HFFc6 (cell line): ENCODE results near the gene PDZD2. TPM values are rescaled to one million over a fixed set of nuclear protein-coding genes. Genes with fewer than 3 reads are reported as not detected.
A peak's percentile ranks its signal among the peaks of the same experiment; 100 is the strongest.

Source experiments
- DNase-seq: peaks from one replicate; pipeline ENCODE4 v3.0.0-alpha.2; 2018
- H3K27ac Mint-ChIP-seq: 2 replicates; pipeline ENCODE4 v1.8.0; 2020; ENCODE audit warnings: mild to moderate bottlenecking, mixed read lengths
- H3K27me3 Mint-ChIP-seq: 2 replicates; pipeline ENCODE4 v1.8.0; 2021; ENCODE audit warnings: mild to moderate bottlenecking, moderate library complexity, mixed read lengths; ENCODE audit not compliant: insufficient read depth
- H3K36me3 Mint-ChIP-seq: 2 replicates; pipeline ENCODE4 v1.8.0; 2021; ENCODE audit warnings: low read depth, mixed read lengths
- H3K4me1 Mint-ChIP-seq: 2 replicates; pipeline ENCODE4 v1.8.0; 2020; ENCODE audit warnings: low read depth, mixed read lengths
- H3K4me3 Mint-ChIP-seq: 2 replicates; pipeline ENCODE4 v1.8.0; 2020; ENCODE audit warnings: mild to moderate bottlenecking, moderate library complexity, mixed read lengths
- H3K9me3 Mint-ChIP-seq: 2 replicates; pipeline ENCODE4 v1.8.0; 2020; ENCODE audit warnings: mild to moderate bottlenecking, mixed read lengths
- CTCF ChIP-seq: fragments of 200-600 bp; sonication (generic); IDR thresholded peaks from 2 replicates; pipeline ENCODE4 v1.5.0; 2021; ENCODE audit warnings: antibody characterized with exemption, mild to moderate bottlenecking
- total RNA-seq, 6 experiments: library from RNA; stranded (reverse); fragmentation: NEBNext Ultra II Directional; extraction: Animal tissue kit (Norgen Biotek cat#: 25700); gene quantifications; 2 replicates in 1 of 6; 3 replicates in 5 of 6; pipeline ENCODE4 v1.2.3, GENCODE V29; 2021

Gene PDZD2
- total RNA-seq, 6 experiments from 2014 or later: 0.02 to 0.12 (median 0.09) TPM

GRCh38 chr5:32043105-32043504 is 404.2 kb downstream of the PDZD2 start:
- Mint-ChIP-seq H3K9me3 (peaks cover 15% of the 10 kb centered on the region), H3K27me3 (peaks cover 3% of the 10 kb centered on the region), H3K27ac (no peak overlapping the region), H3K4me3 (no peak overlapping the region), H3K4me1 (peaks cover 33% of the 10 kb centered on the region), H3K36me3 (no peaks in the 10 kb centered on the region)
- no peak for TF ChIP-seq CTCF
- DNase-seq: no peak

DNA sequence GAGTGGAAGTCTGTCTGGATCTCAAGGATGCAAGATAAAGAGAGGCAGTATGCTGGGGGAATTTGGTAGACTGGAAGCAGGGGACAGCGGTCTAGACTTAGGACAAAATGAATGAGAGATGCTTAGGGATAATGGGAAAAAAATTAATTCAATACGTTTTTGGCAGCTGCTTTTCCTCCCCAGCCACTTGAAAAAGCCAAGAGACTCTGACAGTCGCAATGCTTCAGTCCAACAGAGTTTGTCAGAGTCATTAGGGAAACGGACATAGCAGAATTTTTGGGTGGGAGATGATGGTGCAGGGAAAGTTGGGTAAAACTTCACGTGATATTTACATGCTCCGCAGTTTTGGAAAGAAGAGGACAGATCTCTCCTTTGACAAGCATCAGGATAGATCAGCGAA is 405.5 kb downstream of the PDZD2 start:
- Mint-ChIP-seq H3K4me3 (no peak overlapping the region), H3K27me3 (peaks cover 10% of the 10 kb centered on the region), H3K4me1 (peaks cover 33% of the 10 kb centered on the region), H3K27ac (no peak overlapping the region), H3K36me3 (no peaks in the 10 kb centered on the region), H3K9me3 (peaks cover 11% of the 10 kb centered on the region)
- TF ChIP-seq CTCF: no peak
- DNase-seq: no peak

DNA sequence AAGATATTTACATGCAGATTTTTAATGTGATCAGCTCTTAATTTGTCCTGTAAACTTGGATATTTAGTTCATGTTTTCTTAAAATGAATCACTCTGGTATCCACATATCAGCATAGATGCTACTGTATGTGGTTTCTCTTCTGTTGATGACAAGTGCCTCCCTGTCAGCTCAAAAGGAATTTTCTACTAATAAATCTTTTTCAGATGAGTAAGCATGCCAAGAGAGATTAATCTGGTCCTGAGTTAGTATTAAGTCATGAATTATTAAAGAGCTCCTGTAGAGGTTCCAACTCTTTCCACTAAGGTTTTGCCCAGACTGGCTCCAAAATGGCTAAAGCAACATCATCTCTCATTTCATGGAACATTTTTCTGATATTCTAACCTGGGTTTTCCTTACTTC is 406.0 kb downstream of the PDZD2 start:
- no peak overlapping the region for H3K27ac Mint-ChIP-seq
- no peaks in the 10 kb centered on the region for H3K36me3 Mint-ChIP-seq
- TF ChIP-seq CTCF: no peak
- H3K4me3 Mint-ChIP-seq: peak overlapping the region; percentile 25; the same call in 1 of the 2 replicates
- H3K9me3 Mint-ChIP-seq: peaks cover 10% of the 10 kb centered on the region
- H3K27me3 Mint-ChIP-seq: peaks cover 10% of the 10 kb centered on the region
- peaks cover 33% of the 10 kb centered on the region for H3K4me1 Mint-ChIP-seq
- DNase-seq: peak; percentile 90

DNA sequence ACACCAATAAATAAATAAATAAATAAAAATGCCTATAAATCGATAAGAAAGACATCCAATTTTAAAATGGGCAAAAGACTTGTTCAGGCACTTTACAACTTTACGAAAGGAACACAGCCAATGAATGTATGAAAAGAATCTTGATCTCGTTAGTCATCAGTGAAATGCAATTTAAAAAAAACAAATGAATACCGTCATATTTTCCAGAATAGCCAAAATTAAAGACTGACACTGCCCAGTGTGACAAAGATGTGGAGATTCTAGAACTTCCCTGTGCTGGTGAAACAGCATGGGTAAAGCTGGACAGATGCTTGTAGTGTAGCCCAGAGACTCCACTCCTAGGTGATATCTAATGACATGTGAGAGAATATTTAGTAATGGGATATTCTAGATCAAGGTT is 408.1 kb downstream of the PDZD2 start:
- Mint-ChIP-seq H3K4me3 (no peak overlapping the region), H3K27ac (no peak overlapping the region), H3K4me1 (peaks cover 33% of the 10 kb centered on the region), H3K9me3 (no peaks in the 10 kb centered on the region), H3K27me3 (peaks cover 18% of the 10 kb centered on the region), H3K36me3 (no peaks in the 10 kb centered on the region)
- TF ChIP-seq CTCF: no peak
- no peak for DNase-seq

GRCh38 chr5:32051796-32052195 is 412.9 kb downstream of the PDZD2 start:
- TF ChIP-seq CTCF: no peak
- Mint-ChIP-seq H3K9me3 (no peaks in the 10 kb centered on the region), H3K36me3 (peaks cover 4% of the 10 kb centered on the region; the same call in 1 of the 2 replicates), H3K27me3 (peaks cover 21% of the 10 kb centered on the region), H3K4me1 (peaks cover 15% of the 10 kb centered on the region), H3K4me3 (no peak overlapping the region), H3K27ac (no peak overlapping the region)
- DNase-seq: no peak
